Measurements from ENCODE around the gene INPP5F.
"Not testable (repeated sequence)": the region's sequence is repeated elsewhere in the genome, so short reads cannot be mapped to it uniquely, and the experiment has no call there.

The INPP5F gene

GRCh38 chr10:119706521-119707278 is 19.1 kb upstream of the INPP5F start:
- DNase-seq: no peak

- DNase-seq: not testable (repeated sequence)
Measured at GRCh38 chr10:119707331-119707730, 18.5 kb upstream of the INPP5F start.

- DNase-seq: not testable (repeated sequence)
Measured at GRCh38 chr10:119710935-119711334, 14.9 kb upstream of the INPP5F start.

GRCh38 chr10:119713744-119714483 is 11.9 kb upstream of the INPP5F start:
- DNase-seq: no peak

- DNase-seq: no peak
Measured at GRCh38 chr10:119714484-119714816, 11.4 kb upstream of the INPP5F start.

GRCh38 chr10:119715628-119716505 is 10.0 kb upstream of the INPP5F start:
- DNase-seq: no peak

- DNase-seq: no peak
Measured at GRCh38 chr10:119723161-119723560, 2.7 kb upstream of the INPP5F start.

GRCh38 chr10:119723624-119724023 is 2.2 kb upstream of the INPP5F start:
- no peak for DNase-seq

- no peak for DNase-seq
Measured at GRCh38 chr10:119724593-119725516, 995 bp upstream of the INPP5F start.

- DNase-seq: no peak
Measured at GRCh38 chr10:119725517-119725827, 378 bp upstream of the INPP5F start.

- DNase-seq: no peak
Measured at GRCh38 chr10:119726676-119727261, 919 bp downstream of the INPP5F start.

GRCh38 chr10:119728172-119728800 is 2.4 kb downstream of the INPP5F start:
- no peak for DNase-seq

- no peak for DNase-seq
Measured at GRCh38 chr10:119734396-119735332, 8.8 kb downstream of the INPP5F start.

- no peak for DNase-seq
Measured at GRCh38 chr10:119735451-119735850, 9.6 kb downstream of the INPP5F start.

- DNase-seq: no peak
Measured at GRCh38 chr10:119736220-119736619, 10.4 kb downstream of the INPP5F start.

GRCh38 chr10:119737039-119737663 is 11.3 kb downstream of the INPP5F start:
- DNase-seq: no peak

GRCh38 chr10:119737823-119738222 is 12.0 kb downstream of the INPP5F start:
- DNase-seq: no peak

- no peak for DNase-seq
Measured at GRCh38 chr10:119738962-119739361, 13.1 kb downstream of the INPP5F start.

- no peak for DNase-seq
Measured at GRCh38 chr10:119740096-119740495, 14.2 kb downstream of the INPP5F start.
